OCI-LY3 (cell line): ENCODE data around the gene YPEL1.

Experiments
- H2AFZ ChIP-seq: fragments of 200-600, 300-600 bp; shearing (Covaris generic); 2 replicates; pipeline ENCODE4 v1.6.0; 2014; ENCODE audit warnings: antibody characterized with exemption, low read depth, low read length
- H3K27ac ChIP-seq: fragments of 200-600, 300-600 bp; sonication (generic); 2 replicates; pipeline ENCODE4 v1.5.1; 2014; ENCODE audit warnings: mild to moderate bottlenecking, low read length, moderate library complexity, mixed read lengths
- H3K27me3 ChIP-seq: fragments of 200-600, 300-600 bp; sonication (generic); 2 replicates; pipeline ENCODE4 v1.6.1; 2014; ENCODE audit warnings: low read depth, low read length, mixed read lengths
- H3K36me3 ChIP-seq: fragments of 200-600, 300-600 bp; sonication (generic); replicated peaks from 2 replicates; pipeline ENCODE3; 2014; ENCODE audit warnings: low read depth, low read length, mixed read lengths
- H3K4me1 ChIP-seq: fragments of 300-600, 200-600 bp; sonication (generic); 2 replicates; pipeline ENCODE4 v1.6.1; 2014; ENCODE audit warnings: low read length, mixed read lengths
- H3K4me2 ChIP-seq: fragments of 200-600, 300-600 bp; sonication (generic); 2 replicates; pipeline ENCODE4 v1.6.1; 2014; ENCODE audit warnings: low read length, mixed read lengths
- H3K4me3 ChIP-seq: fragments of 300-600, 200-600 bp; sonication (generic); 2 replicates; pipeline ENCODE4 v1.5.1; 2014; ENCODE audit warnings: antibody characterized with exemption, mild to moderate bottlenecking, low read length, moderate library complexity
- H3K79me2 ChIP-seq: fragments of 300-600, 200-600 bp; shearing (Covaris generic); 2 replicates; pipeline ENCODE4 v1.6.1; 2014; ENCODE audit warnings: mild to moderate bottlenecking, low read length, mixed read lengths
- H3K9ac ChIP-seq: fragments of 300-600, 200-600 bp; shearing (Covaris generic); 2 replicates; pipeline ENCODE4 v1.6.0; 2014; ENCODE audit warnings: mild to moderate bottlenecking, low read length, moderate library complexity
- H3K9me3 ChIP-seq: fragments of 200-600, 300-600 bp; shearing (Covaris generic); 2 replicates; pipeline ENCODE4 v1.6.1; 2014; ENCODE audit warnings: low read length, mixed read lengths; ENCODE audit not compliant: insufficient read depth
- H4K20me1 ChIP-seq: fragments of 200-600, 300-600 bp; sonication (generic); 2 replicates; pipeline ENCODE4 v1.6.1; 2016; ENCODE audit warnings: low read length, mixed read lengths; ENCODE audit not compliant: insufficient read depth
- EZH2phosphoT487 ChIP-seq: fragments of 200-600 bp; shearing (Covaris generic); IDR thresholded peaks from 2 replicates; pipeline ENCODE4 v1.6.1; 2018; ENCODE audit warnings: antibody characterized with exemption, mixed run types, low read depth
- TF ChIP-seq, protein P1 (sequence below): fragments of 200-600, 300-600 bp; sonication (generic); IDR thresholded peaks from 2 replicates; pipeline ENCODE4 v1.5.1; 2014; ENCODE audit warnings: antibody characterized with exemption, low read length, low read depth

Gene YPEL1

GRCh38 chr22:21735200-21736083 is at the start of gene YPEL1:
Gene YPEL1 (minus strand): TSS chr22:21735794. CDS start chr22:21710744, 25,050 bp downstream.
- peak within 1 kb of the TSS; percentile 92 for H3K4me2 ChIP-seq

DNA sequence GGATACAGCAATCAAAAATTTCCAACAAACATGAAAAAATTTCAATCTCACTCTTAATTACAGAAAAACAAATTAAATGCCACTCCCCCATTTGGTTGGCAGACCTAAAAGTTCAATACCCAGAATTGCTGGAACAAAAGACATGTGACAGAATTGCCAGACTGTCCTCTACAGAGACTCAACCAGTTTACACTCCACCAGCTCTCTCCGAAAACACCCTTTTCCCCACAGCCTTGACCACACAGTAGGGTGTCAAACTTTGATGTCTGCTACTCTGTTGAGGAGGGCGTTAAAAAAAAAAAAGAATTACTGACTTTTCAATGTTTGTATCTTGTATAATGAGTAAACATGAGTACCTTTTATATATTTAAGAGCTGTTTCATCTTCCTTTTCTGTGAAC is 44.7 kb upstream of the YPEL1 start:
- H3K9me3 ChIP-seq = no peaks in the 10 kb centered on the region

More at GRCh38 chr22:21735200-21736083, at the start of gene YPEL1:
- TF ChIP-seq, protein P1, sequence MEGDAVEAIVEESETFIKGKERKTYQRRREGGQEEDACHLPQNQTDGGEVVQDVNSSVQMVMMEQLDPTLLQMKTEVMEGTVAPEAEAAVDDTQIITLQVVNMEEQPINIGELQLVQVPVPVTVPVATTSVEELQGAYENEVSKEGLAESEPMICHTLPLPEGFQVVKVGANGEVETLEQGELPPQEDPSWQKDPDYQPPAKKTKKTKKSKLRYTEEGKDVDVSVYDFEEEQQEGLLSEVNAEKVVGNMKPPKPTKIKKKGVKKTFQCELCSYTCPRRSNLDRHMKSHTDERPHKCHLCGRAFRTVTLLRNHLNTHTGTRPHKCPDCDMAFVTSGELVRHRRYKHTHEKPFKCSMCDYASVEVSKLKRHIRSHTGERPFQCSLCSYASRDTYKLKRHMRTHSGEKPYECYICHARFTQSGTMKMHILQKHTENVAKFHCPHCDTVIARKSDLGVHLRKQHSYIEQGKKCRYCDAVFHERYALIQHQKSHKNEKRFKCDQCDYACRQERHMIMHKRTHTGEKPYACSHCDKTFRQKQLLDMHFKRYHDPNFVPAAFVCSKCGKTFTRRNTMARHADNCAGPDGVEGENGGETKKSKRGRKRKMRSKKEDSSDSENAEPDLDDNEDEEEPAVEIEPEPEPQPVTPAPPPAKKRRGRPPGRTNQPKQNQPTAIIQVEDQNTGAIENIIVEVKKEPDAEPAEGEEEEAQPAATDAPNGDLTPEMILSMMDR = no peak
- no peak for TF ChIP-seq EZH2phosphoT487
- Histone ChIP-seq H3K79me2 (no peaks in the 10 kb centered on the region), H2AFZ (peak within 1 kb of the TSS; percentile 95), H3K27me3 (no peaks in the 10 kb centered on the region), H4K20me1 (no peaks in the 10 kb centered on the region), H3K36me3 (no peaks in the 10 kb centered on the region), H3K4me3 (peak within 1 kb of the TSS; percentile 89), H3K27ac (peak within 1 kb of the TSS; percentile 16), H3K4me1 (peaks cover 8% of the 10 kb centered on the region), H3K9me3 (no peaks in the 10 kb centered on the region), H3K9ac (peak within 1 kb of the TSS; percentile 86)

DNA sequence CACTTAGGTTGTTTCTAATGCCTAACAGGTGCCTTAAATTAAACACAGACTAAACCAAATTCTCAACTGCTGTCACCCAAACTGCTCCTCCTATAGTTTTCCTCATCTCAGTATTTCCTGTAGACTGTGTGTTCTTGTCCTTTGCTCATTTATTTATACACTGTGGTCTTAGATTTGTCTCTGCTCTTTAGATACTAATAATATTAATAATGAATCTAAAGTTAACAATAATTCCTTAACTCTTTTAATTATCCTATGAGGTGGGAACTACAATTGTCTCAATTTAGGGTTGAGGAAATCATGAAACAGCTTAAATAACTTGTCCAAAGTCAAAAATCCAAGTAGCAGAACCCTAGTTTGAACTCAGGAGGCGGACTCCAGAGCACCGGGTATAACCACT is 43.9 kb upstream of the YPEL1 start:
- Histone ChIP-seq H3K79me2 (peaks cover 8% of the 10 kb centered on the region; the same call in 1 of the 2 replicates), H3K4me2 (no peak overlapping the region), H2AFZ (no peak overlapping the region), H3K9me3 (no peaks in the 10 kb centered on the region), H3K9ac (no peak overlapping the region), H3K4me1 (no peaks in the 10 kb centered on the region), H3K27ac (no peak overlapping the region), H3K27me3 (no peaks in the 10 kb centered on the region), H3K4me3 (no peak overlapping the region), H3K36me3 (peaks cover 23% of the 10 kb centered on the region), H4K20me1 (peaks cover 19% of the 10 kb centered on the region; the same call in 1 of the 2 replicates)
- TF ChIP-seq, protein P1 = no peak
- no peak for TF ChIP-seq EZH2phosphoT487

More for the DNA sequence above, 44.7 kb upstream of the YPEL1 start:
- H3K4me1 ChIP-seq = no peaks in the 10 kb centered on the region
- H3K4me3 ChIP-seq = no peak overlapping the region
- H3K27me3 ChIP-seq = no peaks in the 10 kb centered on the region
- no peak overlapping the region for H3K9ac ChIP-seq
- H2AFZ ChIP-seq = no peak overlapping the region
- TF ChIP-seq EZH2phosphoT487 = no peak
- TF ChIP-seq, protein P1 = no peak
- no peak overlapping the region for H3K4me2 ChIP-seq
- H3K36me3 ChIP-seq = peaks cover 26% of the 10 kb centered on the region
- 0 out of 2 replicates have a peak, but pooled peaks cover 4% of the 10 kb centered on the region for H3K79me2 ChIP-seq
- H3K27ac ChIP-seq = no peak overlapping the region
- peaks cover 15% of the 10 kb centered on the region; the same call in 1 of the 2 replicates for H4K20me1 ChIP-seq

DNA sequence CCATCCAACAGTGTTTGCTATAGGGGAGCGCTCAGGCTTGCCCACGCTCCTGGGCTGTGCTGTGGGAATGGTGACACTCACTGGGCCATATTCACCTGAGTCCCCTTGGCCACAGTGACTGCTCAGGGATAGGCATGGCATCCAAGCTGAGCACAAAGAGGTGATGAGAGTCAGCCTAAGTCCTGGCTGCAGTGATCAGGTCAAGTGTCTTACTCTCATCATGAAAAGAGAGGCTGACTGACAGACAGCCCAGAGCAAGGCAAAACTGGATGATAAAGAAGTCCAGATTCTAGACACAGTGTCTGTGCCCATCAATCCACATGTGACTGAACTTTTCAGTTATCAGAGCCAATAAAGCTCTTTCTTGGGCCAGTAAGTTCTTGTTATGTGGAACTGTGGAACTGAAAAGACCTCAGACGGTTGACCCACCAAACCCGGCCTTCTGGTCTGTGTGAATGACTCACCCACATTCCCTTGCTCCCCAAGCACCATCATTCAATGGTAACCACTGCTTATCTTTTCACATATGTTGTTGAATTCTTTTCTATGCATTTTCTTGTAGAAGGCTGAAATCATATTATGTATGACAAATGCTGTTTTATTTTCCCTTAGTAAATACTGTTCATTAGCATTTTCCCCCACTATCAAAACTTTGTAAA is 43.2 kb upstream of the YPEL1 start:
- H3K4me2 ChIP-seq = no peak overlapping the region
- no peaks in the 10 kb centered on the region for H3K9me3 ChIP-seq
- no peak overlapping the region for H3K9ac ChIP-seq
- peaks cover 19% of the 10 kb centered on the region; the same call in 1 of the 2 replicates for H4K20me1 ChIP-seq
- no peaks in the 10 kb centered on the region for H3K27me3 ChIP-seq
- no peak overlapping the region for H3K27ac ChIP-seq
- H3K36me3 ChIP-seq = peaks cover 27% of the 10 kb centered on the region
- H3K4me3 ChIP-seq = no peak overlapping the region
- H2AFZ ChIP-seq = no peak overlapping the region
- H3K79me2 ChIP-seq = peaks cover 8% of the 10 kb centered on the region; the same call in 1 of the 2 replicates
- TF ChIP-seq EZH2phosphoT487 = no peak
- TF ChIP-seq, protein P1 = no peak
- no peaks in the 10 kb centered on the region for H3K4me1 ChIP-seq
